Osteoblast (primary cell): ENCODE results near the gene SH3BP5. TPM values are rescaled to one million over a fixed set of nuclear protein-coding genes. Genes with fewer than 3 reads are reported as not detected.

Experiments used
- DNase-seq: peaks from one replicate; pipeline ENCODE4 v3.0.0; 2011; ENCODE audit warnings: low spot score, mixed read lengths; ENCODE audit not compliant: insufficient read length; ENCODE audit errors: missing footprints
- H2AFZ ChIP-seq: 2 replicates; pipeline ENCODE4 v1.6.0; 2011; ENCODE audit warnings: mild to moderate bottlenecking, low read length
- H3K27ac ChIP-seq: 2 replicates; pipeline ENCODE4 v1.5.1; 2011; ENCODE audit warnings: mild to moderate bottlenecking, low read depth, low read length, moderate library complexity
- H3K27me3 ChIP-seq: 2 replicates; pipeline ENCODE4 v1.6.0; 2012; ENCODE audit warnings: mild to moderate bottlenecking, control low read depth, inconsistent platforms, low read length, moderate library complexity; ENCODE audit not compliant: insufficient read depth
- H3K36me3 ChIP-seq: 2 replicates; pipeline ENCODE4 v1.5.1; 2011; ENCODE audit warnings: mild to moderate bottlenecking, low read length, control low read depth, moderate library complexity; ENCODE audit not compliant: insufficient read depth
- H3K4me1 ChIP-seq: 2 replicates; pipeline ENCODE4 v1.5.1; 2011; ENCODE audit warnings: mild to moderate bottlenecking, low read length, control low read depth, moderate library complexity; ENCODE audit not compliant: insufficient read depth
- H3K4me2 ChIP-seq: 2 replicates; pipeline ENCODE4 v1.6.0; 2011; ENCODE audit warnings: mild to moderate bottlenecking, low read length; ENCODE audit not compliant: insufficient read depth
- H3K4me3 ChIP-seq: fragments of 200-600 bp; sonication (generic); 3 replicates; pipeline ENCODE4 v1.5.1; 2012; ENCODE audit warnings: mild to moderate bottlenecking, low read length, inconsistent platforms; ENCODE audit not compliant: insufficient read depth
- H3K79me2 ChIP-seq: 2 replicates; pipeline ENCODE4 v1.6.0; 2012; ENCODE audit warnings: mild to moderate bottlenecking, low read length, control low read depth, inconsistent platforms; ENCODE audit not compliant: insufficient read depth
- H3K9me3 ChIP-seq: 2 replicates; pipeline ENCODE4 v1.5.1; 2011; ENCODE audit warnings: low read depth, low read length, control low read depth
- H4K20me1 ChIP-seq: 2 replicates; pipeline ENCODE4 v1.6.0; 2012; ENCODE audit warnings: mild to moderate bottlenecking, low read length, control low read depth; ENCODE audit not compliant: insufficient read depth
- total RNA-seq: library from RNA; depleted of rRNA; stranded (reverse); fragments of >200 nt; gene quantifications from 2 replicates; pipeline ENCODE4 v1.2.3, GENCODE V29; 2012
- TF ChIP-seq, protein P1 (sequence below): IDR thresholded peaks from 2 replicates; pipeline ENCODE4 v1.5.1; 2011; ENCODE audit warnings: mild to moderate bottlenecking, low read depth, low read length, moderate library complexity; ENCODE audit errors: extremely low read depth

The SH3BP5 gene
- total RNA-seq, 1 donor: 67.3 TPM

DNA sequence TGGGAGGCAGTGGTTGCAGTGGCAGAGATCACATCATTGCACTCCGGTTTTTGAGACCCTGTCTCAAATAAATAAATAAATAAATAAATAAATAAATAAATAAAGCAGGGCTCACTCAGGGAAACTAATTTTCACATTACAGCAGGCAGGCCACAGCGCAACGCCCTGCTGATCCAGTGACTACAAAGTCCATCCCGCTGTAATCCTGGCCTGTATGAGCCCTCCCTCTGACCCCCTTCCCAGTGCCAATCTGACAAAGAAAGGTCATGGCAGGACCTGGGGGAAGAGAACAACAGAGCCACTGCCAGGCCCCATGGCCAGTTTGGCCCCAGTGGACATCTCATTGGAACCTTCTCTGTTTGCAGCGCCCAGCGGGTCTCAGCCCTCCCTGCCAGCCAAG is 9.3 kb downstream of the SH3BP5 start:
- Histone ChIP-seq H3K27ac (no peak overlapping the region), H3K27me3 (no peaks in the 10 kb centered on the region), H3K9me3 (no peaks in the 10 kb centered on the region), H3K4me1 (peaks cover 68% of the 10 kb centered on the region), H3K4me2 (no peak overlapping the region), H3K79me2 (peaks cover 73% of the 10 kb centered on the region), H3K4me3 (no peak overlapping the region), H2AFZ (no peak overlapping the region), H4K20me1 (peaks cover 6% of the 10 kb centered on the region), H3K36me3 (peaks cover 11% of the 10 kb centered on the region)
- TF ChIP-seq, protein P1, sequence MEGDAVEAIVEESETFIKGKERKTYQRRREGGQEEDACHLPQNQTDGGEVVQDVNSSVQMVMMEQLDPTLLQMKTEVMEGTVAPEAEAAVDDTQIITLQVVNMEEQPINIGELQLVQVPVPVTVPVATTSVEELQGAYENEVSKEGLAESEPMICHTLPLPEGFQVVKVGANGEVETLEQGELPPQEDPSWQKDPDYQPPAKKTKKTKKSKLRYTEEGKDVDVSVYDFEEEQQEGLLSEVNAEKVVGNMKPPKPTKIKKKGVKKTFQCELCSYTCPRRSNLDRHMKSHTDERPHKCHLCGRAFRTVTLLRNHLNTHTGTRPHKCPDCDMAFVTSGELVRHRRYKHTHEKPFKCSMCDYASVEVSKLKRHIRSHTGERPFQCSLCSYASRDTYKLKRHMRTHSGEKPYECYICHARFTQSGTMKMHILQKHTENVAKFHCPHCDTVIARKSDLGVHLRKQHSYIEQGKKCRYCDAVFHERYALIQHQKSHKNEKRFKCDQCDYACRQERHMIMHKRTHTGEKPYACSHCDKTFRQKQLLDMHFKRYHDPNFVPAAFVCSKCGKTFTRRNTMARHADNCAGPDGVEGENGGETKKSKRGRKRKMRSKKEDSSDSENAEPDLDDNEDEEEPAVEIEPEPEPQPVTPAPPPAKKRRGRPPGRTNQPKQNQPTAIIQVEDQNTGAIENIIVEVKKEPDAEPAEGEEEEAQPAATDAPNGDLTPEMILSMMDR: no peak
- no peak for DNase-seq

DNA sequence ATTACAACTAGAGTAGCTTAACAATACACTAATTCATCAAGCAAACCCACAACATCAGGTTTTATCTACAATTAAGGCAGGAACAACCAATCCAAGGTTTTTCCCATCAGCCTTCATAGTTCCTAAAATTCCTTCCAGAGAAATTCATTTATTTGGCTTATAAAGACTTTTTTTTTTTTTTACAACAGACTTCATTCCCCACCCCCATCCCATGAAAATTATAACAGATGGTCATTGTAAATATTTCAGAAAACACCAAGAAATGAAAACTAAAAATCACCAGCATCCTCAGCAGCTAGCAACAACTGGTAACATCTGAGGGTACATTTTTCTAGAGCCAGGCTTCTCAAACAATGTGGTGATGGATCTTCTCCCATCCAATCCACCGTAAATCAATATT is 11.0 kb downstream of the SH3BP5 start:
- DNase-seq: peak; percentile 32
- Histone ChIP-seq H3K4me2 (no peak overlapping the region), H3K27ac (peak overlapping the region; percentile 95), H3K4me3 (no peak overlapping the region), H3K79me2 (peaks cover 64% of the 10 kb centered on the region), H2AFZ (no peak overlapping the region), H4K20me1 (peaks cover 5% of the 10 kb centered on the region), H3K36me3 (peaks cover 5% of the 10 kb centered on the region), H3K9me3 (no peaks in the 10 kb centered on the region), H3K4me1 (peaks cover 76% of the 10 kb centered on the region), H3K27me3 (no peaks in the 10 kb centered on the region)
- TF ChIP-seq, protein P1: no peak

DNA sequence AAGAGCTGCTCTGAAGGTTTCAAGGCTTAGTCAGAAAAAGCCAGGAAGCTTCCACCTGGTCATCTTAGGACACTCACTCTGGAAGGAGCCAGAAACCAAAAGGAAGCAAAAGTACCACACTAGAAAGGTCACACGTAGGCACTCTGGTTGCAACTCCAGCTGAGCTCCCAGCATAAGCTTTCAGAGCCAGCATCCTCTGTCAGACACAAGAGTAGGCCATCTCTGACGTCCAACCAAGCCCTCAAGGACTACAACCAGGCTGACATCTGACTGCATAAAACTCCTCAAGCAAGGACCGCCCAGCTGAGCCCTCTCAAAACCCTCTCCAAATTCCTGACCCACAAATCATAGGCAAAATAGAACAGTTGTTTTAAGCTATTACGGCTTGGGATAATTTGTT is 12.8 kb downstream of the SH3BP5 start:
- peaks cover 5% of the 10 kb centered on the region for H4K20me1 ChIP-seq
- peak overlapping the region; percentile 95 for H3K27ac ChIP-seq
- no peaks in the 10 kb centered on the region for H3K27me3 ChIP-seq
- H3K4me1 ChIP-seq: peaks cover 74% of the 10 kb centered on the region
- peaks cover 71% of the 10 kb centered on the region for H3K79me2 ChIP-seq
- no peaks in the 10 kb centered on the region for H3K36me3 ChIP-seq
- H3K4me2 ChIP-seq: peak overlapping the region; percentile 76
- no peaks in the 10 kb centered on the region for H3K9me3 ChIP-seq
- TF ChIP-seq, protein P1: no peak
- peak overlapping the region; percentile 28 for H3K4me3 ChIP-seq
- H2AFZ ChIP-seq: no peak overlapping the region
- DNase-seq: peak; percentile 90

DNA sequence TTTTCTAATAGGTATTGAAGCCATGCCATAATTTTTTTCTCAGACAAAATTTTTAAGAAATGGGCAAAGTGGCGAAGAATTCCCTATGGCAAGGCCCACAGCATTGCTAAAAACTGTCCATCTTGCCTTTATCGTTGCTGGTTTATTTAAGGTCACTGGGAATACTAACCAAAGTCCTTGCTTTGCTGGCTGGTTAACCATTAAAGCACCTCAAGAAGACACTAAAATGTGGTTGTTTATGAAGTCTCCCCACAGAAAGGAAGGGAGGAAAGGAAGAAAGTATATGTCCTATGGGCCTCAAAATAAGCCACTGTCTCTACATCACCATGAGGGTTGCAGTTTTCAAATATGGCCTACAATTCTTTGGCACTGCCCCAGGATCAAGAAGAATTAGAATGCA is 13.2 kb downstream of the SH3BP5 start:
- Histone ChIP-seq H3K79me2 (peaks cover 72% of the 10 kb centered on the region), H2AFZ (no peak overlapping the region), H3K27me3 (no peaks in the 10 kb centered on the region), H3K4me1 (peaks cover 73% of the 10 kb centered on the region), H3K36me3 (no peaks in the 10 kb centered on the region), H3K4me2 (peak overlapping the region; percentile 76), H4K20me1 (peaks cover 2% of the 10 kb centered on the region), H3K27ac (peak overlapping the region; percentile 95), H3K9me3 (no peaks in the 10 kb centered on the region), H3K4me3 (peak overlapping the region; percentile 28)
- TF ChIP-seq, protein P1: no peak
- no peak for DNase-seq
